Right lobe of liver (tissue), 4 donors: ENCODE data around the gene PTGDR2.

ENCODE experiments used
- CTCF ChIP-seq, 4 donors: fragments of 200-600 bp in 3 of 4; fragments of 450-650 bp in 1 of 4; IDR thresholded peaks; one replicate each; pipeline versions ENCODE4 v1.5.1 to v1.8.0; 2016 to 2022; ENCODE audit warnings: antibody characterized with exemption in 4 of 4, mild to moderate bottlenecking in 2 of 4
- POLR2A ChIP-seq: fragments of 450-650 bp; IDR thresholded peaks from one replicate; pipeline ENCODE4 v1.6.1; 2017; ENCODE audit warnings: antibody characterized with exemption, mild to moderate bottlenecking
- donor health status: DM: no; HTN: no; CAD: no.
- donor health status: DM: no; HTN: no; CAD: no.
- donor health status: DM: no; HTN: yes; CAD: no.

GRCh38 chr11:60840470-60841430, 15.0 kb downstream of the PTGDR2 start:
- TF ChIP-seq CTCF (IDR thresholded peaks at IDR 0.05): no peak
- TF ChIP-seq POLR2A: no peak
